Type B pancreatic cell (in vitro differentiated cells): ENCODE results near the gene CHN2. TPM values are rescaled to one million over a fixed set of nuclear protein-coding genes. Genes with fewer than 3 reads are reported as not detected.

Experiments
- DNase-seq: peaks from one replicate; pipeline ENCODE4 v3.0.0; 2021; ENCODE audit warnings: mixed read lengths; ENCODE audit not compliant: unreplicated experiment; ENCODE audit errors: extremely low spot score
- H3K27ac Mint-ChIP-seq: 2 replicates; pipeline ENCODE4 v1.8.0; 2021; ENCODE audit warnings: mild to moderate bottlenecking, mixed read lengths
- H3K27me3 Mint-ChIP-seq: 2 replicates; pipeline ENCODE4 v1.8.0; 2021; ENCODE audit warnings: mixed read lengths
- H3K36me3 Mint-ChIP-seq: 2 replicates; pipeline ENCODE4 v1.8.0; 2021; ENCODE audit warnings: mixed read lengths
- H3K4me1 Mint-ChIP-seq: one replicate; pipeline ENCODE4 v1.8.0; 2021; ENCODE audit warnings: mixed read lengths; ENCODE audit not compliant: unreplicated experiment
- H3K4me3 Mint-ChIP-seq: 2 replicates; pipeline ENCODE4 v1.8.0; 2021; ENCODE audit warnings: mild to moderate bottlenecking, mixed read lengths
- H3K9me3 Mint-ChIP-seq: 2 replicates; pipeline ENCODE4 v1.8.0; 2021; ENCODE audit warnings: mixed read lengths
- CTCF ChIP-seq: fragments of 200-600 bp; sonication (generic); conservative IDR thresholded peaks from 2 replicates; pipeline ENCODE4 v1.5.0; 2021; ENCODE audit warnings: antibody characterized with exemption, mild to moderate bottlenecking
- total RNA-seq: library from RNA; stranded (reverse); gene quantifications from 2 replicates; pipeline ENCODE4 v1.2.1, GENCODE V29; 2021; ENCODE audit warnings: low replicate concordance

CHN2 gene
- total RNA-seq, 1 donor from 2014 or later: 19.7 TPM

- H3K4me1 Mint-ChIP-seq: peaks cover 16% of the 10 kb centered on the region
- H3K27ac Mint-ChIP-seq: no peak overlapping the region
- H3K9me3 Mint-ChIP-seq: peaks cover 11% of the 10 kb centered on the region
- no peak overlapping the region for H3K4me3 Mint-ChIP-seq
- H3K27me3 Mint-ChIP-seq: peaks cover 3% of the 10 kb centered on the region
- H3K36me3 Mint-ChIP-seq: peaks cover 7% of the 10 kb centered on the region
- no peak for DNase-seq
- peak; percentile 34 for TF ChIP-seq CTCF
Observed at GRCh38 chr7:29309041-29309854, 114.7 kb downstream of the CHN2 start.

GRCh38 chr7:29310625-29311024 lies 116.0 kb downstream of the CHN2 start:
- peaks cover 11% of the 10 kb centered on the region for H3K9me3 Mint-ChIP-seq
- H3K4me1 Mint-ChIP-seq: peaks cover 5% of the 10 kb centered on the region
- H3K36me3 Mint-ChIP-seq: peaks cover 7% of the 10 kb centered on the region
- H3K27ac Mint-ChIP-seq: no peak overlapping the region
- DNase-seq: no peak
- no peak overlapping the region for H3K4me3 Mint-ChIP-seq
- peaks cover 4% of the 10 kb centered on the region for H3K27me3 Mint-ChIP-seq
- no peak for TF ChIP-seq CTCF

GRCh38 chr7:29311314-29311713 lies 116.7 kb downstream of the CHN2 start:
- Mint-ChIP-seq H3K4me3 (no peak overlapping the region), H3K27me3 (peaks cover 4% of the 10 kb centered on the region), H3K4me1 (peaks cover 1% of the 10 kb centered on the region), H3K36me3 (peaks cover 7% of the 10 kb centered on the region), H3K9me3 (peaks cover 11% of the 10 kb centered on the region), H3K27ac (no peak overlapping the region)
- no peak for DNase-seq
- no peak for TF ChIP-seq CTCF

- H3K27me3 Mint-ChIP-seq: peaks cover 4% of the 10 kb centered on the region
- H3K27ac Mint-ChIP-seq: no peak overlapping the region
- peaks cover 3% of the 10 kb centered on the region for H3K9me3 Mint-ChIP-seq
Observed at GRCh38 chr7:29314148-29314547, 119.6 kb downstream of the CHN2 start.

GRCh38 chr7:29315122-29315891 lies 120.7 kb downstream of the CHN2 start:
- Mint-ChIP-seq H3K36me3 (no peaks in the 10 kb centered on the region), H3K4me3 (no peak overlapping the region), H3K4me1 (peaks cover 15% of the 10 kb centered on the region), H3K27ac (no peak overlapping the region), H3K27me3 (peaks cover 4% of the 10 kb centered on the region), H3K9me3 (no peaks in the 10 kb centered on the region)
- DNase-seq: no peak
- TF ChIP-seq CTCF: no peak

More at GRCh38 chr7:29314148-29314547, 119.6 kb downstream of the CHN2 start:
- Mint-ChIP-seq H3K4me1 (peaks cover 5% of the 10 kb centered on the region), H3K36me3 (peaks cover 3% of the 10 kb centered on the region), H3K4me3 (no peak overlapping the region)
- no peak for DNase-seq
- no peak for TF ChIP-seq CTCF
